Neural progenitor cell (in vitro differentiated cells): ENCODE measurements around the gene PPP4C. TPM values are rescaled to one million over a fixed set of nuclear protein-coding genes. Genes with fewer than 3 reads are reported as not detected.

Source experiments
- DNase-seq: peaks from one replicate; pipeline ENCODE4 v3.0.0-alpha.2; 2016; ENCODE audit warnings: low spot score
- H2AFZ ChIP-seq: fragments of 200-600 bp; sonication (generic); replicated peaks from 2 replicates; pipeline ENCODE4 v1.6.1; 2016; ENCODE audit warnings: antibody characterized with exemption
- H3F3A ChIP-seq: fragments of 200-600 bp; sonication (generic); 2 replicates; pipeline ENCODE4 v1.6.1; 2016; ENCODE audit warnings: antibody characterized with exemption, low read depth
- H3K27ac ChIP-seq: fragments of 200-600 bp; sonication (generic); 2 replicates; pipeline ENCODE4 v1.5.1; 2016; ENCODE audit warnings: mild to moderate bottlenecking
- H3K27me3 ChIP-seq: fragments of 200-600 bp; sonication (generic); 2 replicates; pipeline ENCODE4 v1.6.1; 2016; ENCODE audit warnings: mild to moderate bottlenecking, moderate library complexity
- H3K36me3 ChIP-seq: fragments of 200-600 bp; sonication (generic); 2 replicates; pipeline ENCODE4 v1.5.1; 2016
- H3K4me1 ChIP-seq: fragments of 200-600 bp; sonication (generic); 2 replicates; pipeline ENCODE4 v1.6.1; 2016; ENCODE audit warnings: mixed run types
- H3K4me2 ChIP-seq: fragments of 200-600 bp; sonication (generic); 2 replicates; pipeline ENCODE4 v1.6.1; 2016
- H3K4me3 ChIP-seq: fragments of 200-600 bp; sonication (generic); 2 replicates; pipeline ENCODE4 v1.5.1; 2016
- H3K79me2 ChIP-seq: fragments of 200-600 bp; sonication (generic); 2 replicates; pipeline ENCODE4 v1.6.1; 2016; ENCODE audit warnings: low read depth
- H3K9ac ChIP-seq: fragments of 200-600 bp; sonication (generic); 2 replicates; pipeline ENCODE4 v1.6.1; 2016
- H3K9me3 ChIP-seq: fragments of 200-600 bp; sonication (generic); 2 replicates; pipeline ENCODE4 v1.5.1; 2016; ENCODE audit warnings: low read depth
- H4K20me1 ChIP-seq: fragments of 200-600 bp; sonication (generic); 2 replicates; pipeline ENCODE4 v1.6.1; 2016; ENCODE audit warnings: low read depth
- H3K27ac Mint-ChIP-seq: 3 replicates; pipeline ENCODE4 v1.8.0; 2021; ENCODE audit warnings: mixed read lengths
- H3K27me3 Mint-ChIP-seq: 2 replicates; pipeline ENCODE4 v1.8.0; 2022; ENCODE audit warnings: low read depth, mild to moderate bottlenecking, inconsistent platforms, moderate library complexity, mixed read lengths; ENCODE audit not compliant: insufficient read depth
- H3K36me3 Mint-ChIP-seq: 3 replicates; pipeline ENCODE4 v1.8.0; 2021; ENCODE audit warnings: mixed read lengths
- H3K4me1 Mint-ChIP-seq: 3 replicates; pipeline ENCODE4 v1.8.0; 2021; ENCODE audit warnings: mixed read lengths
- H3K4me3 Mint-ChIP-seq: 3 replicates; pipeline ENCODE4 v1.8.0; 2021; ENCODE audit warnings: mild to moderate bottlenecking, moderate library complexity, mixed read lengths
- H3K9me3 Mint-ChIP-seq: 3 replicates; pipeline ENCODE4 v1.8.0; 2020; ENCODE audit warnings: mixed read lengths
- EZH2 ChIP-seq: fragments of 200-600 bp; sonication (generic); IDR thresholded peaks from 2 replicates; pipeline ENCODE4 v1.6.1; 2017; ENCODE audit warnings: antibody characterized with exemption, mild to moderate bottlenecking, moderate library complexity
- EZH2phosphoT487 ChIP-seq: fragments of 200-600 bp; sonication (generic); IDR thresholded peaks from 2 replicates; pipeline ENCODE4 v1.6.1; 2017; ENCODE audit warnings: antibody characterized with exemption
- total RNA-seq: library from RNA; depleted of rRNA; stranded (reverse); fragments of >200 nt; gene quantifications from 2 replicates; pipeline ENCODE4 v1.2.3, GENCODE V29; 2015; ENCODE audit warnings: low replicate concordance
- TF ChIP-seq, protein P1 (sequence below): fragments of 200-600 bp; sonication (generic); IDR thresholded peaks from 2 replicates; pipeline ENCODE4 v1.5.1; 2017; ENCODE audit warnings: antibody characterized with exemption, mild to moderate bottlenecking

The PPP4C gene
- total RNA-seq, 1 donor from 2014 or later, result 93.3 TPM

DNA sequence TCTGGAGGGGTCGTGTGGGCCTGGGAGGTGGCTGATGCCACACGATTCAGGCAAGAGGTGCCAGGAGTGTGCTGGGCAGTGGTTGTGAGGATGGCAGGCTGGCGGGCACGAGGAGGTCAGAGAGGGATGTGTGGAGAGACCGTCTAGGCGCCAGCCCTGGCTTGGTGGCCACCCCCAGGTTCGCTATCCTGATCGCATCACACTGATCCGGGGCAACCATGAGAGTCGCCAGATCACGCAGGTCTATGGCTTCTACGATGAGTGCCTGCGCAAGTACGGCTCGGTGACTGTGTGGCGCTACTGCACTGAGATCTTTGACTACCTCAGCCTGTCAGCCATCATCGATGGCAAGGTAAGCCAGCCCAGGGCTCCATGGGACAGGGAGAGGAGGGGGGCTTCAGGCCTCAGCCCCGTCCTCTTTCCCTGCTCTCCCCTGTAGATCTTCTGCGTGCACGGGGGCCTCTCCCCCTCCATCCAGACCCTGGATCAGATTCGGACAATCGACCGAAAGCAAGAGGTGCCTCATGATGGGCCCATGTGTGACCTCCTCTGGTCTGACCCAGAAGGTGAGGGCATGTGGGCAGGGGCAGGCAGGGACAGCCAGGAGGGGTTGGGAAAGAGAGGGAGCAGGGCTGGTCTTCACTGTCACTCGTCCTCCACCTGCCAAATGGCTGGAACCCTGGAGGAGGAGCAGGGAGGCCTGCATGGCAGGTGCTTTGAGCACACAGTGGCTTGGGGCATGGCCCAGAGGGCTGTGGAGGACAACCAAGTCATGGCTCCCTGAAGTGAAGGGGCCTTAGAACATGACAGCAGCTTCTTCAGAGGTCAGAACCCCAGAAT lies 7.6 kb downstream of the PPP4C start:
- Histone ChIP-seq H3K9ac (no peak overlapping the region), H4K20me1 (peaks cover 5% of the 10 kb centered on the region), H3K4me1 (no peaks in the 10 kb centered on the region), H3K36me3 (no peaks in the 10 kb centered on the region), H3K4me2 (no peak overlapping the region), H3K4me3 (no peak overlapping the region), H3F3A (peaks cover 5% of the 10 kb centered on the region), H2AFZ (no peak overlapping the region), H3K27ac (no peak overlapping the region), H3K27me3 (no peaks in the 10 kb centered on the region), H3K9me3 (no peaks in the 10 kb centered on the region), H3K79me2 (peaks cover 22% of the 10 kb centered on the region)
- Mint-ChIP-seq H3K27me3 (peaks cover 11% of the 10 kb centered on the region), H3K4me1 (no peaks in the 10 kb centered on the region), H3K4me3 (no peak overlapping the region), H3K36me3 (peaks cover 19% of the 10 kb centered on the region), H3K27ac (no peak overlapping the region), H3K9me3 (no peaks in the 10 kb centered on the region)
- TF ChIP-seq, protein P1, sequence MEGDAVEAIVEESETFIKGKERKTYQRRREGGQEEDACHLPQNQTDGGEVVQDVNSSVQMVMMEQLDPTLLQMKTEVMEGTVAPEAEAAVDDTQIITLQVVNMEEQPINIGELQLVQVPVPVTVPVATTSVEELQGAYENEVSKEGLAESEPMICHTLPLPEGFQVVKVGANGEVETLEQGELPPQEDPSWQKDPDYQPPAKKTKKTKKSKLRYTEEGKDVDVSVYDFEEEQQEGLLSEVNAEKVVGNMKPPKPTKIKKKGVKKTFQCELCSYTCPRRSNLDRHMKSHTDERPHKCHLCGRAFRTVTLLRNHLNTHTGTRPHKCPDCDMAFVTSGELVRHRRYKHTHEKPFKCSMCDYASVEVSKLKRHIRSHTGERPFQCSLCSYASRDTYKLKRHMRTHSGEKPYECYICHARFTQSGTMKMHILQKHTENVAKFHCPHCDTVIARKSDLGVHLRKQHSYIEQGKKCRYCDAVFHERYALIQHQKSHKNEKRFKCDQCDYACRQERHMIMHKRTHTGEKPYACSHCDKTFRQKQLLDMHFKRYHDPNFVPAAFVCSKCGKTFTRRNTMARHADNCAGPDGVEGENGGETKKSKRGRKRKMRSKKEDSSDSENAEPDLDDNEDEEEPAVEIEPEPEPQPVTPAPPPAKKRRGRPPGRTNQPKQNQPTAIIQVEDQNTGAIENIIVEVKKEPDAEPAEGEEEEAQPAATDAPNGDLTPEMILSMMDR, result no peak
- TF ChIP-seq EZH2 (no peak), EZH2phosphoT487 (no peak)
- no peak for DNase-seq

DNA sequence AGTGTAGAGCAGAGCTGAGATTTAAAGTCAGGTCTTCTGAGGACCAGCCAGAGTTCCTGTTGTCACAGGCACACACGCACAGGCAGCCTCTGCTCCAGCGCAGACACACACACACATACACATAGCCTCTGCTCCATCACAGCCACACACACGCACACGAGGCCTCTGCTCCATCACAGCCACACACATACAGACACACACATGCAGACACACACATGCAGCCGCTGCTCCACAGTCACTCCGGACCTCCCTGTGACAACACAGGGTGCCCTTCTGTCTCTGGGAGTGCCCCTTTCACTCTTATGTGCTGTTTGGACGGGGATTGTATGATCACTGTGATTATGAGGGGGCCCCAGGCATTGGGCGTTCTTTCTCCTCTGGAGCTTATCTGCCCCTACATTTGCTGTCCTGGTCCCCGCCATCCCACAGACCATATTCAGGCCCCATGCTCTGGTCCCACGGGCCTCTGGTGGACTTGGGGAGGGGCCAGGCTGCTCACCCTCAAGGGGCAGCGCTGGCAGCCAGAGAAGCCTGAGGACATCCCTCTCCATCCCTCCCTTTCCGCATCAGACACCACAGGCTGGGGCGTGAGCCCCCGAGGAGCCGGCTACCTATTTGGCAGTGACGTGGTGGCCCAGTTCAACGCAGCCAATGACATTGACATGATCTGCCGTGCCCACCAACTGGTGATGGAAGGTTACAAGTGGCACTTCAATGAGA lies 8.5 kb downstream of the PPP4C start:
- no peak for TF ChIP-seq EZH2phosphoT487
- no peak for TF ChIP-seq EZH2
- TF ChIP-seq, protein P1, result no peak
- Histone ChIP-seq H3K27ac (no peak overlapping the region), H3K9ac (no peak overlapping the region), H3K9me3 (no peaks in the 10 kb centered on the region), H3K4me1 (no peaks in the 10 kb centered on the region), H3K27me3 (no peaks in the 10 kb centered on the region), H4K20me1 (no peaks in the 10 kb centered on the region), H3K79me2 (peaks cover 14% of the 10 kb centered on the region), H3F3A (peaks cover 7% of the 10 kb centered on the region), H2AFZ (no peak overlapping the region), H3K4me2 (no peak overlapping the region), H3K36me3 (no peaks in the 10 kb centered on the region), H3K4me3 (no peak overlapping the region)
- no peak overlapping the region for H3K27ac Mint-ChIP-seq
- no peak for DNase-seq
- H3K4me1 Mint-ChIP-seq, result no peaks in the 10 kb centered on the region
- peaks cover 19% of the 10 kb centered on the region for H3K36me3 Mint-ChIP-seq
- H3K27me3 Mint-ChIP-seq, result peaks cover 11% of the 10 kb centered on the region
- no peaks in the 10 kb centered on the region for H3K9me3 Mint-ChIP-seq
- no peak overlapping the region for H3K4me3 Mint-ChIP-seq

DNA sequence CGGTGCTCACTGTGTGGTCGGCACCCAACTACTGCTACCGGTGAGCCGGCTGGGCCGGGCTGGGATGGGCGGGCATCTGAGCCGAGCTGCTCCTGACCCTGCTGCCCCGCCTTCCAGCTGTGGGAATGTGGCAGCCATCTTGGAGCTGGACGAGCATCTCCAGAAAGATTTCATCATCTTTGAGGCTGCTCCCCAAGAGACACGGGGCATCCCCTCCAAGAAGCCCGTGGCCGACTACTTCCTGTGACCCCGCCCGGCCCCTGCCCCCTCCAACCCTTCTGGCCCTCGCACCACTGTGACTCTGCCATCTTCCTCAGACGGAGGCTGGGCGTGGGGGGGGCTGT lies 9.0 kb downstream of the PPP4C start:
- TF ChIP-seq, protein P1, result no peak
- TF ChIP-seq EZH2phosphoT487, result no peak
- TF ChIP-seq EZH2, result no peak
- peaks cover 9% of the 10 kb centered on the region for H3K79me2 ChIP-seq
- H3K4me2 ChIP-seq, result no peak overlapping the region
- Mint-ChIP-seq H3K27me3 (peaks cover 11% of the 10 kb centered on the region), H3K27ac (no peak overlapping the region), H3K4me3 (no peak overlapping the region), H3K36me3 (peaks cover 19% of the 10 kb centered on the region), H3K9me3 (no peaks in the 10 kb centered on the region), H3K4me1 (no peaks in the 10 kb centered on the region)
- no peaks in the 10 kb centered on the region for H3K9me3 ChIP-seq
- no peaks in the 10 kb centered on the region for H4K20me1 ChIP-seq
- no peak overlapping the region for H3K27ac ChIP-seq
- no peaks in the 10 kb centered on the region for H3K36me3 ChIP-seq
- H3K9ac ChIP-seq, result no peak overlapping the region
- H3K27me3 ChIP-seq, result no peaks in the 10 kb centered on the region
- no peak overlapping the region for H3K4me3 ChIP-seq
- no peak overlapping the region for H2AFZ ChIP-seq
- no peak for DNase-seq
- no peaks in the 10 kb centered on the region for H3K4me1 ChIP-seq
- H3F3A ChIP-seq, result peaks cover 7% of the 10 kb centered on the region
